ENCODE measurements around the gene C4BPA. TPM values are rescaled to one million over a fixed set of nuclear protein-coding genes. Genes with fewer than 3 reads are reported as not detected.

Gene C4BPA
- total and polyA plus RNA-seq, 2 of the 8 experiments (the other 6 are each of a cell fraction or from before 2014, with no cell fraction given): not detected

DNA sequence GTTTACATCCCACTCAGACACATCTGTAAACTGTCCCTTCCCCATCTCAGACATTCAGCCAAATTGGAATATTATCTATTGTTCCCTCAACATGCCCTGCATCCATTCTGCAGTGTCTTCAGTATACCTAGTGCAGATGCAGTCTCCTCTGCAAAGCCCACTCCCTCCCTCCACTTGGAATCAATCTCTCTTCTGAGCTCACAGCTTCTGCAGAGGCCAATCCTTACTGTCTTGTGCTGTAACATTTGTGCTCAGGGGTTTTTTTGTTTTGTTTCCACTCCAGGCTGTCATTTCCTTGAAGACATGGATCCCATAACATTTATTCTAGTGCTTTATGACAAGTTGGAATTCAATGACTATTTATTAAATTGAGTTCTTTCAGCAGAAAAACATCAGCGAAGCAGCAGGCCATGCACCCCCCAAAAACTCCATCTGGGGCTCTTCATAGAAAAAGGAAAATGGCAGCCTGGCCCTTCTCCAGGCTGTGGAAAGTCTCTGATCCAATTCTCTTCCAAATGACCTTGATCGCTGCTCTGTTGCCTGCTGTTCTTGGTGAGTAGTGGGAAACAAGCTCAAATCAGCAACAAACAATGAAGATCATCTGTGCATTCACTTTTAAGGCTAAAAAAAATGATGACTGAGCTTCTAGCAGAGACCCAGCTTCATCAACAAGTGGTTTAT is 8.7 kb downstream of the C4BPA start:
- Histone ChIP-seq H3K27ac (ENCODE audit: low read depth, low read length) (no peak overlapping the region), H4K20me1 (replicated peaks in 1 of 2; ENCODE audit: control insufficient read depth in 1 of 2, insufficient read depth in 2 of 2, low read length in 2 of 2) (no peaks in the 10 kb centered on the region), H3K9me3 (ENCODE audit: insufficient read depth in 2 of 2, low read depth in 1 of 2, low read length in 1 of 2) (no peaks in the 10 kb centered on the region), H3K4me3 (ENCODE audit: extremely low read depth in 1 of 4, insufficient read depth in 2 of 4, low read depth in 3 of 4, low read length in 4 of 4) (no peak overlapping the region), H2BK120ac (replicated peaks; ENCODE audit: low read depth, low read length) (no peak overlapping the region), H2AK5ac (ENCODE audit: low read depth, low read length) (no peak overlapping the region), H3K23ac (ENCODE audit: insufficient read length) (no peak overlapping the region), H3K14ac (ENCODE audit: insufficient read length) (no peak overlapping the region), H2BK12ac (ENCODE audit: low read depth, low read length) (no peak overlapping the region), H3K18ac (ENCODE audit: extremely low read depth, low read length) (no peak overlapping the region), H3K79me1 (ENCODE audit: low read depth, low read length) (no peaks in the 10 kb centered on the region), H3K4ac (replicated peaks; ENCODE audit: insufficient read length, low read depth, low read length) (no peak overlapping the region), H4K91ac (replicated peaks; ENCODE audit: insufficient read length, low read length) (no peak overlapping the region), H3K4me2 (ENCODE audit: insufficient read depth in 1 of 2, low read depth in 2 of 2, low read length in 2 of 2) (no peak overlapping the region), H3K56ac (replicated peaks; ENCODE audit: insufficient read length, low read depth, low read length) (no peak overlapping the region), H2BK20ac (ENCODE audit: low read length) (no peak overlapping the region), H3K27me3 (replicated peaks in 1 of 4; ENCODE audit: control insufficient read depth in 3 of 4, extremely low read depth in 1 of 4, insufficient read depth in 3 of 4, low read length in 3 of 4) (no peaks in the 10 kb centered on the region), H3K9ac (replicated peaks in 1 of 4; ENCODE audit: extremely low read depth in 1 of 4, low read depth in 3 of 4, low read length in 3 of 4) (no peak overlapping the region), H2BK5ac (ENCODE audit: low read depth, low read length) (no peak overlapping the region), H3K36me3 (ENCODE audit: control insufficient read depth in 2 of 4, insufficient read depth in 4 of 4, low read length in 3 of 4) (no peaks in the 10 kb centered on the region), H4K5ac (ENCODE audit: insufficient read length, low read depth, low read length) (no peak overlapping the region), H3K4me1 (replicated peaks in 1 of 4; ENCODE audit: control insufficient read depth in 3 of 4, insufficient read depth in 4 of 4, low read length in 3 of 4) (peaks cover 0 to under 1% (median 0%) of the 10 kb centered on the region in 4 experiments; a peak in 1 of 7 replicates), H2BK15ac (ENCODE audit: low read length) (no peak overlapping the region), H2AFZ (ENCODE audit: low read length) (peak overlapping the region; percentile 19; the same call in 1 of the 2 replicates), H4K8ac (ENCODE audit: extremely low read depth, insufficient read depth, low read length) (no peak overlapping the region), H3K79me2 (ENCODE audit: control insufficient read depth in 1 of 2, insufficient read depth in 2 of 2, low read length in 2 of 2) (no peaks in the 10 kb centered on the region), H3K23me2 (ENCODE audit: low read depth, low read length) (no peaks in the 10 kb centered on the region)
- ChIA-PET POLR2A (ENCODE audit: partially characterized antibody) (no interaction called here), CTCF (ENCODE audit: partially characterized antibody) (interaction anchor here (0.7 kb wide), 1 partner anchor 107 kb away, joined by 3 read pairs; no protein-coding TSS in a partner anchor)
- FAIRE-seq (no peak), DNase-seq (ENCODE audit: low read depth in 1 of 2, low spot score in 2 of 2) (no peak)
- TF ChIP-seq CEBPB (IDR thresholded peaks at IDR 0.05; ENCODE audit: low read depth, low read length) (no peak), YY1 (IDR thresholded peaks at IDR 0.05; ENCODE audit: low read depth, low read length) (peak; percentile 53; the same call in 1 of the 2 replicates)
- 90% methylated on average over 2 of the region's 2 CpGs; no CpG with 5 or more reads in 1 of the 2 experiments for WGBS, 2 experiments (ENCODE audit: extremely low coverage in 1 of 2, insufficient coverage in 1 of 2, insufficient read length in 1 of 2, insufficient replicate concordance in 2 of 2, low coverage in 1 of 2, low lambda C conversion rate in 2 of 2, missing lambda C conversion rate in 1 of 2)
